WTC11 (cell line): Measurements from ENCODE around the gene PADI2. TPM values are rescaled to one million over a fixed set of nuclear protein-coding genes. Genes with fewer than 3 reads are reported as not detected.

Experiments
- ATAC-seq: fragments of 200-7000 bp; cut with Tn5 transposase; 2 replicates; pipeline ENCODE4 v1.10.0; 2021; ENCODE audit warnings: mild to moderate bottlenecking, moderate library complexity
- CTCF ChIA-PET: fragments of 300-600 bp; sonication (Branson Sonifier 250); formaldehyde crosslinking; loops from one replicate; lab custom pipeline; 2021; ENCODE audit warnings: antibody characterized with exemption; lab: Charles Lee
- POLR2A ChIA-PET: fragments of 350-600 bp; sonication (Branson Sonifier 250); formaldehyde crosslinking; loops from one replicate; lab custom pipeline; 2021; ENCODE audit warnings: antibody characterized with exemption; lab: Charles Lee
- DNase-seq: peaks from one replicate; pipeline ENCODE4 v3.0.0; 2021; ENCODE audit warnings: low spot score
- H3K27ac Mint-ChIP-seq: 2 replicates; pipeline ENCODE4 v1.8.0; 2021; ENCODE audit warnings: mixed read lengths
- H3K27me3 Mint-ChIP-seq: 2 replicates; pipeline ENCODE4 v1.8.0; 2021; ENCODE audit warnings: low read depth, mild to moderate bottlenecking, moderate library complexity, mixed read lengths
- H3K36me3 Mint-ChIP-seq: 2 replicates; pipeline ENCODE4 v1.8.0; 2021; ENCODE audit warnings: mixed read lengths
- H3K4me1 Mint-ChIP-seq: 2 replicates; pipeline ENCODE4 v1.8.0; 2022; ENCODE audit warnings: mixed read lengths
- H3K4me3 Mint-ChIP-seq: 2 replicates; pipeline ENCODE4 v1.8.0; 2021; ENCODE audit warnings: mild to moderate bottlenecking, moderate library complexity, mixed read lengths
- H3K9me3 Mint-ChIP-seq: 2 replicates; pipeline ENCODE4 v1.8.0; 2021; ENCODE audit warnings: mixed read lengths
- ATF6 ChIP-seq: sonication (generic); formaldehyde crosslinking; IDR thresholded peaks from 2 replicates; pipeline ENCODE4 v1.8.1; 2023; ENCODE audit warnings: mild to moderate bottlenecking, missing genetic modification reagents
- CBFB ChIP-seq: sonication (generic); formaldehyde crosslinking; IDR thresholded peaks from 2 replicates; pipeline ENCODE4 v1.8.1; 2022; ENCODE audit warnings: mild to moderate bottlenecking, low read depth, missing genetic modification reagents
- EMX1 ChIP-seq: fragments of 250-450 bp; sonication (Bioruptor Pico); IDR thresholded peaks from 2 replicates; pipeline ENCODE4 v1.8.0; 2021; ENCODE audit warnings: mild to moderate bottlenecking
- FOXK1 ChIP-seq: sonication (generic); formaldehyde crosslinking; IDR thresholded peaks from 2 replicates; pipeline ENCODE4 v1.8.0; 2022; ENCODE audit warnings: mild to moderate bottlenecking, moderate library complexity, missing genetic modification reagents
- IRF1 ChIP-seq: sonication (generic); formaldehyde crosslinking; IDR thresholded peaks from 2 replicates; pipeline ENCODE4 v1.8.0; 2023; ENCODE audit warnings: missing genetic modification reagents
- KAT7 ChIP-seq: sonication (generic); formaldehyde crosslinking; IDR thresholded peaks from 2 replicates; pipeline ENCODE4 v1.8.1; 2023; ENCODE audit warnings: missing genetic modification reagents, mild to moderate bottlenecking, borderline replicate concordance
- NR1H2 ChIP-seq: sonication (generic); formaldehyde crosslinking; IDR thresholded peaks from 2 replicates; pipeline ENCODE4 v1.9.0; 2021; ENCODE audit warnings: mild to moderate bottlenecking, moderate library complexity, missing genetic modification reagents
- PRDM15 ChIP-seq: sonication (generic); formaldehyde crosslinking; IDR thresholded peaks from 2 replicates; pipeline ENCODE4 v1.8.0; 2022; ENCODE audit warnings: missing genetic modification reagents
- PREB ChIP-seq: sonication (generic); formaldehyde crosslinking; IDR thresholded peaks from 2 replicates; pipeline ENCODE4 v1.8.1; 2022; ENCODE audit warnings: mild to moderate bottlenecking, missing genetic modification reagents, moderate library complexity, borderline replicate concordance
- STAT6 ChIP-seq: sonication (generic); formaldehyde crosslinking; conservative IDR thresholded peaks from 2 replicates; pipeline ENCODE4 v1.8.1; 2023; ENCODE audit warnings: mild to moderate bottlenecking, low read depth, missing genetic modification reagents, moderate library complexity
- USF2 ChIP-seq: sonication (generic); formaldehyde crosslinking; IDR thresholded peaks from 2 replicates; pipeline ENCODE4 v1.8.1; 2023; ENCODE audit warnings: mild to moderate bottlenecking, missing genetic modification reagents, moderate library complexity
- ZNF219 ChIP-seq: sonication (generic); formaldehyde crosslinking; IDR thresholded peaks from 2 replicates; pipeline ENCODE4 v1.8.0; 2023; ENCODE audit warnings: missing genetic modification reagents, mild to moderate bottlenecking, borderline replicate concordance
- ZNF232 ChIP-seq: sonication (generic); formaldehyde crosslinking; IDR thresholded peaks from 2 replicates; pipeline ENCODE4 v1.8.0; 2022; ENCODE audit warnings: mild to moderate bottlenecking, missing genetic modification reagents
- ZNF416 ChIP-seq: fragments of 250-450 bp; sonication (Bioruptor Pico); IDR thresholded peaks from 2 replicates; pipeline ENCODE4 v1.9.0; 2021; ENCODE audit warnings: mild to moderate bottlenecking, inconsistent platforms
- ZNF425 ChIP-seq: fragments of 250-450 bp; sonication (Bioruptor Pico); conservative IDR thresholded peaks from 2 replicates; pipeline ENCODE4 v1.9.0; 2021; ENCODE audit warnings: mild to moderate bottlenecking
- ZNF532 ChIP-seq: fragments of 250-450 bp; sonication (Bioruptor Pico); IDR thresholded peaks from 2 replicates; pipeline ENCODE4 v1.9.0; 2021; ENCODE audit warnings: mild to moderate bottlenecking, borderline replicate concordance
- ZNF671 ChIP-seq: fragments of 250-450 bp; sonication (Bioruptor Pico); IDR thresholded peaks from 2 replicates; pipeline ENCODE4 v1.8.0; 2021; ENCODE audit warnings: mild to moderate bottlenecking
- ZSCAN18 ChIP-seq: fragments of 250-450 bp; sonication (Bioruptor Pico); IDR thresholded peaks from 2 replicates; pipeline ENCODE4 v2.1.2; 2022; ENCODE audit warnings: mild to moderate bottlenecking, moderate library complexity
- total RNA-seq: library from RNA; stranded (reverse); gene quantifications from 3 replicates; pipeline ENCODE4 v1.2.3, GENCODE V29; 2021

Gene PADI2
- total RNA-seq, 1 experiment from 2014 or later = 3.8 TPM

GRCh38 chr1:17027403-17027802 is 91.8 kb downstream of the PADI2 start:
- H3K4me3 Mint-ChIP-seq = no peak overlapping the region
- peaks cover 57% of the 10 kb centered on the region for H3K36me3 Mint-ChIP-seq
- ATAC-seq = no peak
- no peaks in the 10 kb centered on the region for H3K27me3 Mint-ChIP-seq
- H3K9me3 Mint-ChIP-seq = no peaks in the 10 kb centered on the region
- no peak for DNase-seq
- ChIA-PET POLR2A (no interaction called here), CTCF (interaction anchor here (1.2 to 1.3 kb wide), 2 partner anchors 19 to 76 kb away, joined by 4 read pairs; no protein-coding TSS in a partner anchor)
- no peak overlapping the region for H3K27ac Mint-ChIP-seq
- no peaks in the 10 kb centered on the region for H3K4me1 Mint-ChIP-seq
- no peak for TF ChIP-seq IRF1 (CRISPR knock-in tag)
- TF ChIP-seq PRDM15 (CRISPR knock-in tag) = no peak
- TF ChIP-seq EMX1 (CRISPR knock-in tag) = no peak
- no peak for TF ChIP-seq KAT7 (CRISPR knock-in tag)
- no peak for TF ChIP-seq ZNF416
- no peak for TF ChIP-seq ZNF671 (CRISPR knock-in tag)
- TF ChIP-seq STAT6 (CRISPR knock-in tag) = no peak
- TF ChIP-seq ZNF219 (CRISPR knock-in tag) = no peak
- TF ChIP-seq ZNF232 (CRISPR knock-in tag) = no peak
- TF ChIP-seq CBFB = no peak
- TF ChIP-seq USF2 (CRISPR knock-in tag) = no peak
- no peak for TF ChIP-seq PREB (CRISPR knock-in tag)
- TF ChIP-seq ZNF532 (CRISPR knock-in tag) = no peak
- no peak for TF ChIP-seq ZSCAN18 (CRISPR knock-in tag)
- no peak for TF ChIP-seq NR1H2
- no peak for TF ChIP-seq ATF6
- TF ChIP-seq FOXK1 (CRISPR knock-in tag) = no peak
- TF ChIP-seq ZNF425 (CRISPR knock-in tag) = no peak
